NCI-H82 (cell line): ENCODE data around the gene COMMD9.

ENCODE experiments used
- DNase-seq: peaks from one replicate; lab custom pipeline; 2025; lab: John Stamatoyannopoulos, UW

The COMMD9 gene

GRCh38 chr11:36296884-36297543 is 7.8 kb upstream of the COMMD9 start:
- no peak for DNase-seq

- no peak for DNase-seq
Observed at GRCh38 chr11:36295926-36296325, 6.7 kb upstream of the COMMD9 start, which contains the start of gene PRR5L. TSS of gene PRR5L (plus strand) at chr11:36296288. CDS start at chr11:36401122, 104,834 bp downstream.

GRCh38 chr11:36292311-36292722 is 3.1 kb upstream of the COMMD9 start:
- peak; percentile 55 for DNase-seq

GRCh38 chr11:36288442-36289225 is 590 bp downstream of the COMMD9 start:
- DNase-seq, result peak; percentile 18

- DNase-seq, result no peak
Observed at GRCh38 chr11:36282926-36283325, 6.3 kb downstream of the COMMD9 start.

GRCh38 chr11:36281850-36282249 is 7.4 kb downstream of the COMMD9 start:
- no peak for DNase-seq

- DNase-seq, result no peak
Observed at GRCh38 chr11:36280531-36280930, 8.7 kb downstream of the COMMD9 start.

GRCh38 chr11:36278531-36279282 is 10.5 kb downstream of the COMMD9 start:
- no peak for DNase-seq

- DNase-seq, result no peak
Observed at GRCh38 chr11:36274414-36274813, 14.8 kb downstream of the COMMD9 start.

- DNase-seq, result peak; percentile 86
Observed at GRCh38 chr11:36273110-36273509, 16.1 kb downstream of the COMMD9 start.

- no peak for DNase-seq
Observed at GRCh38 chr11:36271794-36272407, 17.3 kb downstream of the COMMD9 start.

- no peak for DNase-seq
Observed at GRCh38 chr11:36270701-36271100, 18.5 kb downstream of the COMMD9 start.

GRCh38 chr11:36268337-36268985 is 20.8 kb downstream of the COMMD9 start:
- no peak for DNase-seq

GRCh38 chr11:36266767-36267166 is 22.5 kb downstream of the COMMD9 start:
- no peak for DNase-seq

- peak; percentile 74 for DNase-seq
Observed at GRCh38 chr11:36265793-36266628, 23.2 kb downstream of the COMMD9 start.

GRCh38 chr11:36264973-36265344 is 24.3 kb downstream of the COMMD9 start:
- DNase-seq, result no peak

- no peak for DNase-seq
Observed at GRCh38 chr11:36264011-36264972, 24.9 kb downstream of the COMMD9 start.

GRCh38 chr11:36261094-36261493 is 28.1 kb downstream of the COMMD9 start:
- no peak for DNase-seq

GRCh38 chr11:36258730-36259360 is 30.4 kb downstream of the COMMD9 start:
- peak; percentile 92 for DNase-seq
